Measurements from ENCODE around the gene BTK. TPM values are rescaled to one million over a fixed set of nuclear protein-coding genes. Genes with fewer than 3 reads are reported as not detected.

BTK gene
- polyA plus RNA-seq, 1 experiment: not detected

GRCh38 chrX:101394372-101394771 is 8.4 kb upstream of the BTK start:
- POLR2A ChIA-PET: interaction anchor here (0.7 kb wide), 1 partner anchor 12 kb away, joined by 3 read pairs; no protein-coding TSS in a partner anchor
- H3K9me3 ChIP-seq (ENCODE audit: control insufficient read depth, insufficient read depth, low read length): no peaks in the 10 kb centered on the region
- H3K27me3 ChIP-seq (ENCODE audit: control insufficient read depth, insufficient read depth, low read length): no peaks in the 10 kb centered on the region
- no peak overlapping the region for H3K27ac ChIP-seq (ENCODE audit: low read depth, low read length)
- CTCF ChIA-PET: no interaction called here
- no peak overlapping the region for H3K4me3 ChIP-seq (ENCODE audit: low read depth, low read length)
- no peak for DNase-seq (ENCODE audit: low read depth, low spot score)
- TF ChIP-seq CTCF (IDR thresholded peaks at IDR 0.05; ENCODE audit: low read depth, low read length): no peak

- Histone ChIP-seq H3K27ac (ENCODE audit: low read depth, low read length) (no peak overlapping the region), H3K4me3 (ENCODE audit: low read depth, low read length) (no peak overlapping the region), H3K9me3 (ENCODE audit: control insufficient read depth, insufficient read depth, low read length) (no peaks in the 10 kb centered on the region), H3K27me3 (ENCODE audit: control insufficient read depth, insufficient read depth, low read length) (no peaks in the 10 kb centered on the region)
- ChIA-PET CTCF (no interaction called here), POLR2A (interaction anchor here (0.7 kb wide), 1 partner anchor 13 kb away, joined by 3 read pairs; no protein-coding TSS in a partner anchor)
- no peak for TF ChIP-seq CTCF (IDR thresholded peaks at IDR 0.05; ENCODE audit: low read depth, low read length)
- no peak for DNase-seq (ENCODE audit: low read depth, low spot score)
Observed at GRCh38 chrX:101393530-101394305, 7.7 kb upstream of the BTK start.

GRCh38 chrX:101391831-101392230 is 5.8 kb upstream of the BTK start:
- POLR2A ChIA-PET: interaction anchor here (1.5 to 2.1 kb wide), 2 partner anchors 10 to 16 kb away, joined by 6 to 7 read pairs; partner anchors contain the start of genes GLA and HNRNPH2
- H3K27ac ChIP-seq (ENCODE audit: low read depth, low read length): no peak overlapping the region
- no peak for TF ChIP-seq CTCF (IDR thresholded peaks at IDR 0.05; ENCODE audit: low read depth, low read length)
- H3K9me3 ChIP-seq (ENCODE audit: control insufficient read depth, insufficient read depth, low read length): no peaks in the 10 kb centered on the region
- DNase-seq (ENCODE audit: low read depth, low spot score): no peak
- CTCF ChIA-PET: no interaction called here
- peaks cover 2% of the 10 kb centered on the region for H3K27me3 ChIP-seq (ENCODE audit: control insufficient read depth, insufficient read depth, low read length)
- H3K4me3 ChIP-seq (ENCODE audit: low read depth, low read length): peak overlapping the region; percentile 75

- Histone ChIP-seq H3K4me3 (ENCODE audit: low read depth, low read length) (peak within 1 kb of the TSS; percentile 75), H3K9me3 (ENCODE audit: control insufficient read depth, insufficient read depth, low read length) (no peaks in the 10 kb centered on the region), H3K27me3 (ENCODE audit: control insufficient read depth, insufficient read depth, low read length) (peaks cover 5% of the 10 kb centered on the region), H3K27ac (ENCODE audit: low read depth, low read length) (peak within 1 kb of the TSS; percentile 68)
- TF ChIP-seq CTCF (IDR thresholded peaks at IDR 0.05; ENCODE audit: low read depth, low read length): peak; percentile 77
- DNase-seq (ENCODE audit: low read depth, low spot score): peak; percentile 72
- ChIA-PET CTCF (interaction anchor here (0.6 to 1.7 kb wide), 22 partner anchors 9 to 573 kb away, joined by 3 to 13 read pairs (median 4); partner anchors contain the start of gene TIMM8A), POLR2A (interaction anchor here (0.6 to 2.1 kb wide), 11 partner anchors 10 to 161 kb away, joined by 3 to 9 read pairs (median 6); partner anchors contain the start of genes ARMCX1, GLA, HNRNPH2 and TIMM8A)
Observed at GRCh38 chrX:101390664-101391525, 4.9 kb upstream of the BTK start, which contains the start of gene RPL36A. RPL36A (plus strand) TSS chrX:101391011; CDS start chrX:101391044, 33 bp downstream.
